Pons (tissue), 1 donor: ENCODE measurements around the gene GLIS1.
"Not testable (repeated sequence)": the region's sequence is repeated elsewhere in the genome, so short reads cannot be mapped to it uniquely, and the experiment has no call there.

ENCODE experiments used
- DNase-seq: peaks from one replicate; pipeline ENCODE4 v3.0.0-alpha.2; 2016; ENCODE audit warnings: low spot score

The GLIS1 gene

DNA sequence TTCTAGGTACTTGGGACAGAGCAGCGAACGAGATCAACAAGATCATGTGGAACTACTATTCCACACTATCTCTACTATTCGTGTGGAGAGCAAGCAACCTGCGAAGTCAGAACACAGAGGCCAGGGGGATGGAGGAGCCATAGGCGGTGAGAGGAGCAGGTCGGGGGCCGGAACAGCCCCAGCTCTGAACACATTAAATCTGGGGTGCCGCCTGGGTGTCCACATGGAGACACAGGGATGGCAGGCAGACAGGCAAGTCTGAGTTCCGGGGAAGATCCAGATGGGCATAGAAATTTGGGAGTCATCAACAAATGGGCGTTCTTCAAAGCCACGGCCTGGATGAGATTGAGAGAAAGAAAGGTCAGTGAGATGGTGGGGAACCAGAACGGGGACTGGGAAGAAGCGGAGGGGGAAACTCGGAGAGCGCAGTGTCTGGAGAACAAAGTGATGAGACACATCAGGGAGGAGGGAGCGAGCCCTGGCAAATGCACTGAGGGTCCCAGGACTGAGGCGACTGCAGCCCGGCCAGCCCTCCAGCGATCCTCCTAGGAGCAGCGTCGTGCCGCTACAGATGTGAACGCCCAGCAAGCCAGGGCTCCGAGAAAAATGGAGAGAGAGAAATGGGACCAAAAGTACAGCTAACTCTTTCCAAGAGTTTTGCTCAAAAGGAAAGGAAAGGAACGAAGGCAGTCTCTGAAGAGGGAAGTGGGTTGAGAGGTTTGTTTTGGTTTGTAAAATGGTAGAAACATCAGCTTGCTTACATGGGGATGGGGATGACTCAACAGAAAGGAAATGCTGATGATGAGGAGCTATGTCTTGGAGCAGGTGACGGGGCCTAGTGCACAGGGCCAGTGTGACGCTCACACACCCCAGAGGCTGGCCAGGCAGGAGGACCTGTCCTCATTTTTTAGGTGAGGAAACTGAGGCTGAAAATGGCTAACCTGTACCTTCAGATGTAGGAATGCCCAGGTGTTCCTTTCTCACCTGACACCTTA is 84.5 kb downstream of the GLIS1 start:
- DNase-seq = no peak

DNA sequence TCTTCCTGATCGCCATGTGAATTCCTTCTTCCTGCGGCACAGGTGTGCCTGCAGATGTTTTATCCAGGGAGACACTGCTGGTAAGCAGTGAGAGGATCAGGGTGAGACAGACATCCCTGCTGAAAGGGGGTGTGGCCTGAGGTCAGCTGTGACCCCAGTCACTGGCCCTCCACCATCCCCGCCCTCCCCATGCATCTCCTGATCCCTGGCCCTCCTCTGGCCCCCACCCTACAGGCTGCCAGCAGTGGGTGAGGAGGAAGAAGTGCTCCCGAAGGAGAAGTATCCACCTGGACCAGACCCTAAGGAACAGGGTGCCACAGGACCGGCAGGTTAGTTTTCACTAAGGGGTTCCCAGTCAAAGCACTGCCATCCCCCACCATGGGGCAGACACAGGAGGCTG is 85.3 kb downstream of the GLIS1 start:
- DNase-seq = no peak

DNA sequence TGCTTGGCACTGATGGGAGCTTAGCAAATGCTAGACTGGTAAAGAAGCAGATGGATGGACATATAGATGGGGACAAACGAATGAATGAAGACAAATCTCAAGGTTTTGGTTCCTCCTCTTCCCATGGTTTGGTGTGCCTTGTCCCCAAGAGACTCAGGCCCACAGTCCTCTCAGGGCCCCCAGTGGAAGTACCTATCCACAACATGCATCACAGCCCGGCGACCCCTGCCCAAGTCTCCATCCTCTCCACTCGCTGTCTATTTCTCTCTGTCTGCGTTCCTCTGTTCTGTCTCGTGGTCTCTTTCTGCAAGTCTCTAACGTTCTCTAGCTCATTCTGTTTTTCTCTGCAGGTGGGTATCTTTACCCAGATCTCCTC is 85.8 kb downstream of the GLIS1 start:
- DNase-seq = no peak

GRCh38 chr1:53652441-53653199 is 86.3 kb downstream of the GLIS1 start:
- no peak for DNase-seq

DNA sequence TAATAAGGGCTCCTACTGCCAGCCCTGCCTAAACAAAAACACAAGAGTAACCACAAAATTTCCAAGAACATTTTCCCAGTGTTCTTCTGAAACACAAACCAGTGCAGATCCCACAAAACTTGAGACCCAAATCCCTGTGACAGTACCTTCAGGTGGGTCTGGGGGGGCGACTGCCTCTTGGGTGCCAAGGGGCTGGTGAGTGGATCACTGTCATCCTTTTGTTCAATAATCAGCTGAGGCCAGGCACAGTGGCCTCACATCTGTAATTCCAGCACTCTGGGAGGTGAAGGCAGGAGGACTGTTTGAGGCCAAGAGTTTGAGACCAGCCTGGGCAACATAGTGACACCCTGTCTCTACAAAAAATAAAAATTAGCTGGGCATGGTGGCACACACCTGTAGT is 87.6 kb downstream of the GLIS1 start:
- DNase-seq = no peak

- no peak for DNase-seq
Measured at GRCh38 chr1:53648516-53648915, 90.4 kb downstream of the GLIS1 start.

DNA sequence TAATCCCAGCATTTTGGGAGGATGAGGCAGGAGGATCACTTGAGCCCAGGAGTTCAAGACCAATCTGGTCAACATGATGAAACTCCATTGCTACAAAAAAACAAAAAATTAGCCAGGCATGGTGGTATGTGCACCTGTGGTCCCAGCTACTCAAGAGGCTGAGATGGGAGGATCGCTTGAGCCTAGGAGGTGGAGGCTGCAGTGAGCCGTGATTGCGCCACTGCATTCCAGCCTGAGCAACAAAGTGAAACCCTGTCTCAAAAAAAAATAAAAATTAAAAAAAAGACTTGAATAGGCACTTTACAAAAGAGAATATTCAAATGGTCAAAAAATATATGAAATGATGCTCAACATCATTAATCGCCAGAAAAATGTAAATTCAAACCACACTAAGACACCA is 91.0 kb downstream of the GLIS1 start:
- DNase-seq = not testable (repeated sequence)

DNA sequence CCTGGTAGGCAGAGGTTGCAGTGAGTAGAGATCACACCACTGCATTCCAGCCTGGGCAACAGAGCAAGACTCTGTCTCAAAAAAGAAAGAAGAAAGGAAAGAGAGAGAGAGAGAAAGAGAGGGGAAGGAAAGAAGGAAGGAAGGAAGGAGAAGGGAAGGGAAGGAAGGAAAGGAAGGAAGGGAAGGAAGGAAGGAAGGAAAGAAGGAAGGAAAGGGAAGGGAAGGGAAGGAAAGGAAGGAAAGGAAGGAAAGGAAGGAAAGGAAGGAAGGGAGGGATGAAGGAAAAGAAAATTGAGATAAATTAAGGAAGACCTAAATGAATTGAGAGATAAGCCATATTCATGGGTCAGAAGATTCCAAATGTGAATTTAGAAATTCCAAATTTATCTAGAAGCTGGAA is 92.2 kb downstream of the GLIS1 start:
- no peak for DNase-seq

GRCh38 chr1:53645690-53646078 is 93.3 kb downstream of the GLIS1 start:
- DNase-seq = no peak

DNA sequence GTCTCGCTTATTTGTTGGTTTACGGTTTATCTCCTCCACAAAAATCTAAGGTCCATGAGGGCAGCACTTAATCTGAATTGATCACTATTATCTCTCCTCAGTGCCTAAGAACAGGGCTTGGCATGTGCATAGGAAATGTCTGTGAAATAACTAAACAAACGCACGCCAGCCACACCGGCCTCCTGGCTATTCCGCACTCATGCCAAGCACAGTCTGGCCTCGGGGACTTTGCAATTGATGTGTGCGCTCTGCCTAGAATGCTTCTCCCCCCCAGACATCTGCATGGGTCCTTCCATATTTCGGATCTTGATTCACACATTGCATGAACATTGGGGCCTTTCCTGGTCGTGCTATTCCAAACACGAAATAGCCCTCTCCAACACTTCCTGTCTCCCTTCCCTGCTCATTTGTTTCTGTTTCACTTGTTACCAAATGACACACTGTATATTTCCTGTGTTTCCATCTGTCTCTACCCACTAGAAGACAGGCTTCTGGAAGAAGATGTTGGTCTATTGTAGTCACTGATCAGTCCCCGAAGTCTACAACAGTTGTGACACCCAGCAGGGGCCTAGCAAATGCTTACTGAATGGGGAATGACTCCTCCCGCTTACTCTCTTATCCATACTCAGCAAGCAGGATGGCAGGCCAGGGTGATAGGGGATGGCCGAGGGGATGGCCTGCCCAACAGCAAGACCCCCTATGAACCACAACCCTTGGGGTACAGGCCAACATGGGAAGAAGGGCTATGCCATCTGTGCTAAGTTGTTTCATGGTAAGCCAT is 93.9 kb downstream of the GLIS1 start:
- DNase-seq = no peak

DNA sequence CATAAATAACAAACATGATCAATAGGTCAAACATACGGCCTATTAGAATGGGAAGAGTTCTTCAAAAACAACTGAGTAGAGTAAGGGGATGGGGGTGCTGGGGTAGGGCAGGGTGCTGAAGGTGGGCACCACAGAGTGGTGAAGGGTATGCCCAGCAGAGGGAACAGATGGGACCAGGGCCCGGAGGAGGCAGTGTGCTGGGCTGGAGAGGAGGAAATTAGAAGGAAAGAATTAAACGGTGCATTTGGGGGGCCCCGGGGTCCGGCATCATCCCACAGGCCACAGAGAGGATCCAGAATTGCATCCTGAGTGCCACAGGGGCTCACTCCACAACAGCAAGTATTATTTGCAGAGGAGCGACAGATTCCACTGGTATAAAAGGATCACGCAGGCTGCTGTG is 94.5 kb downstream of the GLIS1 start:
- DNase-seq = no peak

DNA sequence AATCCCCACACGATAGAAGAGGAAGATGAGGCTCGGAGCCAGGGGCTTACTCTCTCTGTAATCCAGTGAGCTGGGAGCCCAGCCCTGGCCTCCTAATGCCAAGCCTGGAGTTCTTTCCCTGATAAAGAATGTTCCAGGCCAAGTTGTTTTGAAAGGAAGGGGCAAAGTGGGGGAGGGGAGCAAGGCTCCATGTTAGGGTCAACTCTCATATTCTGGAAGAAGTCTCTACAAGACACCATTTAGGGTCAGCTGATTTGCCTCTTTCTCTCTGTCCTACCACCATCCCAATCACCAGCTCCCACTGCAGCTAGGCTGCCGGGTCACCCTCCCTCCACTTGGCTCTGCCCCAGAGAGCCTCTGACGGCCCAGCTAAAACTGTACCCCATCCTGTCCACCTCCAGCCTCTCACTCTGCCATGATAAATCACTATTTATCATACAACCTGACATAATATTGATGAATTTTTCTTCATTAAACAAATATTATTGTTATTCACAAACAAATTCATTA is 95.0 kb downstream of the GLIS1 start:
- DNase-seq = no peak

DNA sequence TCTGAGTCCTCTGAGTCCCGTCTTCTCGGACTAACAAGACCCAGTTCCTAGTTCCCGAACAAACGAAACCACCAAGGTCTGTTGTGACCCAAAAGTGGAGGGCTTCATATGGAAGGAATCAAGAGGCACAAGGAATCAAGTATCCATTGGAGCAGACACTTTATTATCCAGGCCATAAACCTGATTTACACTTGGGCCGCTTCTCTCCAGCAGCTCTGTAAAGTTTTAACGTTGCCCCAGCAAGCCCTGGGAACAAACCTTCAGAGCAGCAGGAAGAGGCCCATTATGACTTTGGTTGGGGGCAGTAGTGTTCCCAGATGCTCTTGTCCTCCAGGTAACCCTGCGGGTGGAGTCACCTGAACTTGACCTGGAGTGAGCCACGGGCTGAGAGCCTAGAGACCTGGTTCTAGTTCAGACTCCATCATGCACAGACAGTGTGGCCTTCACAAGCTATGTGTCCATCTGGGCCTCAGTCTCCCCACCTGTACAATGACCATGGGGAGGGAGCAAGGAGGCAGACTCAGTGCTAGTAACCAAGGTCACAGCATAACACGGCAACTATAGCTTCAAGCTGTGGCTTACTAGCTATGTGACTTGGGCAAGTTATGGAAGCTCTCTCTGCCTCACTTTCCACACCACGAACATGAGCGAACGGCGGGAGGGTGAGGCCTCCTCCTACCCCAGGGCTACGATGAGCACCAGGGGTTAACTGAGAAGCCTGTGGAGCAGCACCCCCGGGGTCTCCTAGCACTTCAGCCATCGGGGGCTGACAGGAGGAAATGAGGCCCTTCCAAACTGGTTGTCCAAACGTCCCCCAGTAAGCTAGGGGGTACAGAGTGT is 95.7 kb downstream of the GLIS1 start:
- DNase-seq = no peak

- no peak for DNase-seq
Measured at GRCh38 chr1:53642607-53643006, 96.4 kb downstream of the GLIS1 start.

GRCh38 chr1:53642215-53642555 is 96.8 kb downstream of the GLIS1 start:
- no peak for DNase-seq

- no peak for DNase-seq
Measured at GRCh38 chr1:53641481-53642214, 97.3 kb downstream of the GLIS1 start.

GRCh38 chr1:53640701-53641075 is 98.3 kb downstream of the GLIS1 start:
- no peak for DNase-seq

GRCh38 chr1:53639996-53640700 is 98.8 kb downstream of the GLIS1 start:
- DNase-seq = no peak

GRCh38 chr1:53639251-53639763 is 99.7 kb downstream of the GLIS1 start:
- no peak for DNase-seq
